Measurements from ENCODE around the gene PRG2.

Gene PRG2

DNA sequence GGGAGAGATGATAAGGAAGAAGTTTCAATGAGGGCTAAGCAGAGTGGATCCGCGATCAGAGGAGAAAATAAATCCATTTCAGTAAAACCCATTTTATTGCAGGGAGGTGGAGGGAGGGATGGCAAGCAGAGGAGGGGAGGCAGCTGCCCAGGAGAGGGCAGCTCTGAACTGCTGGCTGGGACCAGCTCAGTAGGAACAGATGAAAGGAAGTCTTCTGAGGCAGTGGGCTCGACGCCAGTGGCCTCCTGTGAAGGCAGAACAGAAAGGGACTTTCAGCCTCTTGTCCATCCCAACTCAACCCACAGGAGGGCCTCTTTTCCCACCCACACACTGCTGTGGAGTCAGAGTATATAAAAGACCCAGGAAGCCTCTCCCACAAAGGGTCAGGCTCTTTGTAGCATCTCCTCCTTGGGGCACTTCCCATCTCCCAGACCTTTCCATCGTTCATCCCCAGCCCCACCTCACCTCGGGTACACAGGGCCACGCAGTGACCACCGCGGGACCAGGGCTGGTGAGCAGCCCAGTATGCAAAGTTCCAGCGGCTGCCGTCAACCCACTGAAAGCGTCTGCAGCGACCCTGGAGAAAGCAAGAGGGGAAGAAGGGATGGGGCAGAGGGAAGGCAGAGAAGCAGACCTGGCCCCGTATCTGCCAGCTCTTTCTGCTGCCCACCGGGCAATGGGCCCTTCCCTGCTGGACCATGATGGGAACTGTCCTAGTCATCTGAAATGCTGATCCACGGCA lies 3.0 kb downstream of the PRG2 start:
- TF ChIP-seq CTCF (IDR thresholded peaks at IDR 0.05) = no peak
- TF ChIP-seq ZFX (IDR thresholded peaks at IDR 0.05; ENCODE audit: borderline replicate concordance) = no peak

GRCh38 chr11:57386178-57386940 lies 4.1 kb downstream of the PRG2 start:
- no peak for TF ChIP-seq CTCF (IDR thresholded peaks at IDR 0.05)
- no peak for TF ChIP-seq ZFX (IDR thresholded peaks at IDR 0.05; ENCODE audit: borderline replicate concordance)
- no peak overlapping the region for H3K27ac ChIP-seq

More for the DNA sequence above, 3.0 kb downstream of the PRG2 start:
- no peak overlapping the region for H3K27ac ChIP-seq

GRCh38 chr11:57380975-57381374 lies 9.5 kb downstream of the PRG2 start, which contains the start of gene PRG3:
TSS of gene PRG3 (minus strand) at chr11:57381150. CDS start at chr11:57380708, 442 bp downstream.
- no peak within 1 kb of the TSS for H3K27ac ChIP-seq
- TF ChIP-seq CTCF (IDR thresholded peaks at IDR 0.05) (no peak), ZFX (IDR thresholded peaks at IDR 0.05; ENCODE audit: borderline replicate concordance) (no peak)

DNA sequence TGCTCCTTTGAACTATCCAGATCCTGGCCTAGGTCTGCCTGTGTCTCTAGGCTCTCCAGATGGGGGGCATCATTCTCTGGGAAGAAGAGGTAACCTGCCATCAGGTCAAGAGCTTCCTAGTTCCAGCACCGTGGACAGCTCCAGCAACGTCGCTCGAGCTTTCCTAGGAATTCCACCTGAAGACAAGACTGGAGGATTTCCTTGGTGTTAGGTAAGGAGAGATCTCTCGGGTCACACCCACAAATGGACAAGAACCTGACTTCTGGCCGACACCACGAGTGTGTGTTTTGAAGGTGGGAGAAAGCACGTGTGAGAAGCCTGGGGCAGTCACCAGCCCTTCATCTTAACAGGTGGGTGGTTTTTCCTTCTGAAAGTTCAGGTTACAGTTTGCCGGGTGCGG lies 10.7 kb downstream of the PRG2 start:
- TF ChIP-seq CTCF (IDR thresholded peaks at IDR 0.05) (no peak), ZFX (IDR thresholded peaks at IDR 0.05; ENCODE audit: borderline replicate concordance) (no peak)

GRCh38 chr11:57378186-57378585 lies 12.3 kb downstream of the PRG2 start:
- H3K27ac ChIP-seq = no peak overlapping the region
- TF ChIP-seq ZFX (IDR thresholded peaks at IDR 0.05; ENCODE audit: borderline replicate concordance) (no peak), CTCF (IDR thresholded peaks at IDR 0.05) (no peak)

More for the DNA sequence above, 10.7 kb downstream of the PRG2 start:
- H3K27ac ChIP-seq = no peak overlapping the region

DNA sequence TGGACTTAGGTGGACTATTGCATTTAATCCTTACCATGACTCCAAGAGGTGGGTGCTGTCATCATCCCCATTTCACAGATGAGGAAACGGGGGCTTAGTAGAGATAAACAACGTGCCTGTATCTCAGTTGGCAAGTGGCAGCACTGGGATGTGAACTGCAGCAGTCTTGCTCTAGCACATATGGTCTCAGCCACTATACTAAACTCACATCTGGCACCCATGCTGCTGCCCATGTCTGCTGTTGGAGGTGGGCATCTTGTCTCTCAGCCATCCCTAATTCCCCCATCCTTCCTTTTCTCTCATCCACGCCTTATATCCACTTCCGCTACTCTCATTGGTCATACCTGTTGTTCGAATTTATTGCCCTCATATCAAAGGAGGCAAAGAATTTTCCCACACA lies 13.3 kb downstream of the PRG2 start:
- TF ChIP-seq CTCF (IDR thresholded peaks at IDR 0.05) (no peak), ZFX (IDR thresholded peaks at IDR 0.05; ENCODE audit: borderline replicate concordance) (no peak)
- H3K27ac ChIP-seq = no peak overlapping the region

Measured in 22Rv1 (cell line).